Trophoblast cell (in vitro differentiated cells and primary cell): ENCODE measurements around the gene S100A3.

Source experiments
- DNase-seq, 2 donors: peaks; one replicate each; pipeline ENCODE4 v3.0.0-alpha.2; 2016
- H2AFZ ChIP-seq: 2 replicates; pipeline ENCODE4 v1.6.1; 2013; ENCODE audit warnings: low read length, moderate library complexity, mild to moderate bottlenecking; ENCODE audit not compliant: insufficient read depth, poor library complexity
- H2AK5ac ChIP-seq: 2 replicates; pipeline ENCODE4 v1.6.1; 2013; ENCODE audit warnings: mild to moderate bottlenecking, low read length
- H2BK120ac ChIP-seq: 2 replicates; pipeline ENCODE4 v1.6.1; 2013; ENCODE audit warnings: low read length, mild to moderate bottlenecking, moderate library complexity; ENCODE audit not compliant: insufficient read depth, poor library complexity
- H2BK12ac ChIP-seq: 2 replicates; pipeline ENCODE4 v1.6.1; 2013; ENCODE audit warnings: mild to moderate bottlenecking, low read length, moderate library complexity
- H2BK5ac ChIP-seq: 2 replicates; pipeline ENCODE4 v1.6.1; 2013; ENCODE audit warnings: low read length, low read depth, moderate library complexity, mild to moderate bottlenecking; ENCODE audit not compliant: poor library complexity
- H3K14ac ChIP-seq: 2 replicates; pipeline ENCODE4 v1.6.1; 2013; ENCODE audit warnings: mild to moderate bottlenecking, low read length
- H3K18ac ChIP-seq: 2 replicates; pipeline ENCODE4 v1.6.1; 2013; ENCODE audit warnings: mild to moderate bottlenecking, low read length
- H3K23ac ChIP-seq: 2 replicates; pipeline ENCODE4 v1.6.1; 2013; ENCODE audit warnings: low read length
- H3K27ac ChIP-seq: 2 replicates; pipeline ENCODE4 v1.5.1; 2013; ENCODE audit warnings: low read depth, mild to moderate bottlenecking, inconsistent platforms, low read length, moderate library complexity
- H3K27me3 ChIP-seq: 2 replicates; pipeline ENCODE4 v1.6.1; 2013; ENCODE audit warnings: inconsistent platforms, mild to moderate bottlenecking, low read length, moderate library complexity; ENCODE audit not compliant: insufficient read depth
- H3K36me3 ChIP-seq, 2 experiments: 1 replicate in 1 of 2; 2 replicates in 1 of 2; pipeline ENCODE4 v1.6.1; 2013; ENCODE audit warnings: low read length in 2 of 2, mild to moderate bottlenecking in 2 of 2, moderate library complexity in 1 of 2; ENCODE audit not compliant: insufficient read depth in 2 of 2, control insufficient read depth in 1 of 2
- H3K4ac ChIP-seq: 2 replicates; pipeline ENCODE4 v1.6.1; 2013; ENCODE audit warnings: low read depth, mild to moderate bottlenecking, low read length, moderate library complexity
- H3K4me1 ChIP-seq, 2 experiments: 1 replicate in 1 of 2; 2 replicates in 1 of 2; pipeline ENCODE4 v1.6.1; 2013; ENCODE audit warnings: low read length in 2 of 2, mild to moderate bottlenecking in 2 of 2, moderate library complexity in 1 of 2; ENCODE audit not compliant: insufficient read depth in 2 of 2, control insufficient read depth in 1 of 2
- H3K4me2 ChIP-seq: 2 replicates; pipeline ENCODE4 v1.6.1; 2013; ENCODE audit warnings: inconsistent platforms, mild to moderate bottlenecking, low read length, moderate library complexity
- H3K4me3 ChIP-seq: 2 replicates; pipeline ENCODE4 v1.5.1; 2013; ENCODE audit warnings: mild to moderate bottlenecking, low read depth, low read length, inconsistent platforms
- H3K79me1 ChIP-seq: one replicate; pipeline ENCODE4 v1.6.1; 2013; ENCODE audit warnings: low read length
- H3K79me2 ChIP-seq: 2 replicates; pipeline ENCODE4 v1.6.1; 2013; ENCODE audit warnings: low read length, mild to moderate bottlenecking; ENCODE audit not compliant: control insufficient read depth, insufficient read depth, poor library complexity
- H3K9ac ChIP-seq: 2 replicates; pipeline ENCODE4 v1.6.1; 2013; ENCODE audit warnings: mild to moderate bottlenecking, low read length
- H3K9me3 ChIP-seq: 2 replicates; pipeline ENCODE4 v1.6.1; 2013; ENCODE audit warnings: low read depth, mild to moderate bottlenecking, control low read depth, inconsistent platforms, low read length; ENCODE audit not compliant: insufficient read depth
- H4K12ac ChIP-seq: 2 replicates; pipeline ENCODE4 v1.6.1; 2013; ENCODE audit warnings: low read depth, mild to moderate bottlenecking, low read length, moderate library complexity
- H4K8ac ChIP-seq: 2 replicates; pipeline ENCODE4 v1.6.1; 2013; ENCODE audit warnings: low read depth, mild to moderate bottlenecking, low read length, moderate library complexity
- H4K91ac ChIP-seq: one replicate; pipeline ENCODE4 v1.6.1; 2013; ENCODE audit warnings: low read depth, mild to moderate bottlenecking, low read length, moderate library complexity
- WGBS: extraction: QIAGEN DNeasy Blood & Tissue Kit; methylation state at CpG from one replicate; pipeline ENCODE4 v1.1.7; 2013; ENCODE audit warnings: missing lambda C conversion rate; ENCODE audit not compliant: insufficient read length, insufficient coverage; ENCODE audit errors: extremely low coverage; 5-methylcytosine and 5-hydroxymethylcytosine counted together

S100A3 gene

DNA sequence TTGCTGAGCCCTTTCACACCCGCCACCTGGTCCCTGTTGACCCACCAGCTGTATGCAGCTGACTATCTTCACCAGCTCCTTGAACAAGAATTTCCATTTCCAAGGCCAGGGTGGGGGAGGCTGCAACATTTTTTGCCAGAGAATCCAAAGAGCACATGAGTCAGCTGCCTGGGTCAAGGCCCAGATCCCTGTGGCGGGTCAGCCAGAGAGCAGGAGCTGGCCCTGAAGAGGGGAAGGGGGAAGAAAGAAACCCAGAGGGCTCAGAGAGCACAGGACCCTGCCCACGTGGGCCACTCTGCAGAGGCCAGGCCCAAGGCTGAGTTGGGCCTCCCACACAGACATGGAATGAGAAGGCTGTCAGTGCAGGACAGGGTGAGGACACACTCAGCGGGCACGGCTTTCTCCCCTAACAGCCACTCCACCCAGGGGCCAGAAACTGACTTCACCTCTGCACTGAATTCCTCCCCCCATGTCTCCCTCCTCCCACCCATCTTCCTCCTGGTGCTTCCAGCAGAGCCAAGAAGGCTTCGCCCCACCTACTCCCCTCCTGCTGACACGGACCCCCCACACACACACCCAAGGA is 42.1 kb downstream of the S100A3 start:
- no peak overlapping the region for H3K9ac ChIP-seq
- H4K91ac ChIP-seq: peak overlapping the region; percentile 81
- H3K4me2 ChIP-seq: peak overlapping the region; percentile 26
- H2BK5ac ChIP-seq: peak overlapping the region; percentile 61
- peak overlapping the region; percentile 35 for H2AFZ ChIP-seq
- H3K27ac ChIP-seq: peak overlapping the region; percentile 48
- peaks cover 18% of the 10 kb centered on the region for H3K79me1 ChIP-seq
- no peaks in the 10 kb centered on the region for H3K79me2 ChIP-seq
- peak overlapping the region; percentile 57 for H3K18ac ChIP-seq
- H3K4ac ChIP-seq: no peak overlapping the region
- peak overlapping the region; percentile 62 for H3K14ac ChIP-seq
- no peaks in the 10 kb centered on the region for H3K36me3 ChIP-seq
- peaks cover 10 to 12% of the 10 kb centered on the region in 2 experiments for H3K4me1 ChIP-seq
- peak overlapping the region; percentile 80 for H2BK12ac ChIP-seq
- DNase-seq: peak; percentile 56 to 57
- H3K23ac ChIP-seq: no peak overlapping the region
- H3K4me3 ChIP-seq: no peak overlapping the region
- H4K8ac ChIP-seq: peak overlapping the region; percentile 87
- H3K27me3 ChIP-seq: no peaks in the 10 kb centered on the region
- WGBS: no CpG with 5 or more reads among the region's 7 CpGs
- H3K9me3 ChIP-seq: no peaks in the 10 kb centered on the region
- H2AK5ac ChIP-seq: peak overlapping the region; percentile 35
- H4K12ac ChIP-seq: no peak overlapping the region
- peak overlapping the region; percentile 75 for H2BK120ac ChIP-seq

DNA sequence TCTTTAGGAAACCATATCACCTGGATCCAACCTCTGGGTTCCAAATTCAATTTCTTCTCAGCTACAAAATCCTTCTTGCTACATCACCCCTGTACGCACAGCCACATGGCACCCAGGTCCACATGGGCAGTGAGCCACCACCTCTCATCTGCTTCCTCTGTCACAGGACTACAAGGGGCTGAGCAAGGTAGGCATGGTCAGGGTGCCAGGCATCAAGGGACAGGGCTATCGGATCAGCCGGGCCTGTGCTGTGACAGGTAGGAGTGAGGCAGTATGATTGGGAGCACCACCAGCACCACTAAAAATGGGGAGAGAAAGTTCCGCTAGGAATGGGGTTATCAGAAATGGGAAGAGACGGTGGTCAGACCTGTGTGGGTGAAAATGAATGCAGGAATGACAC is 42.7 kb downstream of the S100A3 start:
- no peak overlapping the region for H2BK5ac ChIP-seq
- H4K91ac ChIP-seq: peak overlapping the region; percentile 25
- H3K4me2 ChIP-seq: no peak overlapping the region
- peak overlapping the region; percentile 29 for H2BK12ac ChIP-seq
- H2BK120ac ChIP-seq: peak overlapping the region; percentile 61
- H3K4me3 ChIP-seq: no peak overlapping the region
- no peak overlapping the region for H3K4ac ChIP-seq
- no CpG with 5 or more reads among the region's 5 CpGs for WGBS
- peak overlapping the region; percentile 42 for H2AFZ ChIP-seq
- H3K27me3 ChIP-seq: no peaks in the 10 kb centered on the region
- H4K12ac ChIP-seq: peak overlapping the region; percentile 8
- H3K23ac ChIP-seq: no peak overlapping the region
- no peaks in the 10 kb centered on the region for H3K36me3 ChIP-seq
- H3K9ac ChIP-seq: no peak overlapping the region
- H3K79me2 ChIP-seq: no peaks in the 10 kb centered on the region
- no peak for DNase-seq
- no peaks in the 10 kb centered on the region for H3K9me3 ChIP-seq
- H2AK5ac ChIP-seq: peak overlapping the region; percentile 22
- peak overlapping the region; percentile 3 for H3K18ac ChIP-seq
- peak overlapping the region; percentile 5 for H3K27ac ChIP-seq
- peak overlapping the region; percentile 22 for H4K8ac ChIP-seq
- peaks cover 10 to 12% of the 10 kb centered on the region in 2 experiments for H3K4me1 ChIP-seq
- peaks cover 15% of the 10 kb centered on the region for H3K79me1 ChIP-seq
- peak overlapping the region; percentile 18 for H3K14ac ChIP-seq

DNA sequence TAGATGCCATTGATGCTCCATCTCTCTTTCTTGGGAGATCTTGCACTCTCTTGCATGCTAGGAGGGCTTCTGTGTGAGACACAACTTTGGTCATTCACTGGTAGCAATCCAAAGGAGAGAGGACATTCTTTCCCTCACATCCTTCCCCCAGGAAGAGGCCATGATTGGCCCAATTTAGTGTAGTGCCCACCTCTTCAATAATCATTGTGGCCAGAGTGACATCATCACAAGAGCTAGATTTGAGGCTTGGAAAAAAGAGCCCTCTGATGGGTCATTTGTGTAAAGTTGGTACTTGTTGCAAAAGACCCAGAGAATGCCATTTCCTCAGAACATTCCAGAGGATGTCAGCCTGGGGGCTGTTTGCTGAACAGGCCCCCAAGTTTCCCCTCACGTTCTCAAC is 43.5 kb downstream of the S100A3 start:
- no peak overlapping the region for H2AFZ ChIP-seq
- H3K9ac ChIP-seq: no peak overlapping the region
- H4K91ac ChIP-seq: no peak overlapping the region
- no peaks in the 10 kb centered on the region for H3K27me3 ChIP-seq
- H3K27ac ChIP-seq: no peak overlapping the region
- no peaks in the 10 kb centered on the region for H3K9me3 ChIP-seq
- H3K18ac ChIP-seq: no peak overlapping the region
- no peak overlapping the region for H4K12ac ChIP-seq
- no peak overlapping the region for H2BK5ac ChIP-seq
- H3K23ac ChIP-seq: no peak overlapping the region
- no peak overlapping the region for H2BK120ac ChIP-seq
- no peak overlapping the region for H3K14ac ChIP-seq
- WGBS: no CpG with 5 or more reads among the region's 1 CpG
- H3K4me3 ChIP-seq: no peak overlapping the region
- H4K8ac ChIP-seq: no peak overlapping the region
- no peak for DNase-seq
- peaks cover 13% of the 10 kb centered on the region for H3K79me1 ChIP-seq
- no peak overlapping the region for H2AK5ac ChIP-seq
- H3K4ac ChIP-seq: no peak overlapping the region
- no peak overlapping the region for H2BK12ac ChIP-seq
- H3K4me2 ChIP-seq: no peak overlapping the region
- H3K4me1 ChIP-seq: peaks cover 10 to 12% of the 10 kb centered on the region in 2 experiments
- no peaks in the 10 kb centered on the region for H3K79me2 ChIP-seq
- no peaks in the 10 kb centered on the region for H3K36me3 ChIP-seq

DNA sequence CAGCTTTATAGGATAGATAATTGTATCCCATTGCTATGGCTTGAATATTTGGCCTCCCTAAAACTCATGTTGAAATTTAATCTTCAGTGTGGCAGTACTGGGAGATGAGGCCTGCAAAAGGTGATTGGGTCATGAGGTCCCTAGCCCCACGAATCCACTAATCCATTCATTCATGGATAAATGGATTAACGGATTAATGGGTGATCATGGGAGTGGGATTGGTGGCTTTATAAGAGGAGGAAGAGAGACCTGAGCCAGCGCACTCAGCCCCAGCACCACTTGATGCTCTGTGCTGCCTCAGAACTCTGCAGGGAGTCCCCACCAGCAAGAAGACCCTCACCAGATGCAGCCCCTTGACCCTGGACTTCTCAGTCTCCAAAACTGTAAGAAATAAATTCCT is 45.3 kb downstream of the S100A3 start:
- Histone ChIP-seq H4K8ac (no peak overlapping the region), H2AFZ (no peak overlapping the region), H3K4me1 (peaks cover 10 to 12% of the 10 kb centered on the region in 2 experiments), H3K79me2 (no peaks in the 10 kb centered on the region), H3K23ac (no peak overlapping the region), H3K4ac (no peak overlapping the region), H3K4me3 (no peak overlapping the region), H3K9me3 (no peaks in the 10 kb centered on the region), H3K79me1 (peaks cover 12% of the 10 kb centered on the region), H3K27me3 (no peaks in the 10 kb centered on the region), H3K9ac (no peak overlapping the region), H2BK12ac (no peak overlapping the region), H3K18ac (no peak overlapping the region), H4K91ac (no peak overlapping the region), H2BK5ac (no peak overlapping the region), H3K27ac (no peak overlapping the region), H4K12ac (no peak overlapping the region), H3K14ac (no peak overlapping the region), H3K4me2 (no peak overlapping the region), H2AK5ac (no peak overlapping the region), H3K36me3 (no peaks in the 10 kb centered on the region), H2BK120ac (no peak overlapping the region)
- DNase-seq: no peak
- no CpG with 5 or more reads among the region's 3 CpGs for WGBS
